Choroid plexus epithelial cell (primary cell): ENCODE measurements around the gene EVI2A.

Experiments used
- DNase-seq: peaks from one replicate; pipeline ENCODE4 v3.0.0-alpha.2; 2010; ENCODE audit warnings: low read depth
- H3K4me3 ChIP-seq: 2 replicates; pipeline ENCODE4 v1.5.1; 2011; ENCODE audit warnings: low read depth, mild to moderate bottlenecking, control low read depth, low read length, moderate library complexity
- TF ChIP-seq, protein P1 (sequence below): conservative IDR thresholded peaks from 2 replicates; pipeline ENCODE4 v1.5.1; 2011; ENCODE audit warnings: low read depth, mild to moderate bottlenecking, control low read depth, inconsistent platforms, low read length, moderate library complexity

EVI2A gene

DNA sequence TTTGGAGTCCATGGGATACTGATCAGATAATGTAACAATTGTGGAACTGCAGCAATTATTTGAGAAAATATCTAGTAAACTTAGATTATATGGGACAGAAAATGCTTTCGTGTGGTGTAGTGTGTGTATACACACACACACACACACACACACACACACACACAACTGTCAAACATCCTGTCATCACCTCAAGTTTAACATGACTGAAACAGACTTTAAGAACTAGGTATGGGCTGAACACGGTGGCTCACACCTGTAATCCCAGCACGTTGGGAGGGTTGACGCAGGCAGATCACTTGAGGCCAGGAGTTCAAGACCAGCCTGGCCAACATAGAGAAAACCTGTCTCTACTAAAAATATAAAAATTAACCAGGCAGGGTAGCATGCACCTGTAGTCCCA, 544 bp upstream of the EVI2A start:
- TF ChIP-seq, protein P1, sequence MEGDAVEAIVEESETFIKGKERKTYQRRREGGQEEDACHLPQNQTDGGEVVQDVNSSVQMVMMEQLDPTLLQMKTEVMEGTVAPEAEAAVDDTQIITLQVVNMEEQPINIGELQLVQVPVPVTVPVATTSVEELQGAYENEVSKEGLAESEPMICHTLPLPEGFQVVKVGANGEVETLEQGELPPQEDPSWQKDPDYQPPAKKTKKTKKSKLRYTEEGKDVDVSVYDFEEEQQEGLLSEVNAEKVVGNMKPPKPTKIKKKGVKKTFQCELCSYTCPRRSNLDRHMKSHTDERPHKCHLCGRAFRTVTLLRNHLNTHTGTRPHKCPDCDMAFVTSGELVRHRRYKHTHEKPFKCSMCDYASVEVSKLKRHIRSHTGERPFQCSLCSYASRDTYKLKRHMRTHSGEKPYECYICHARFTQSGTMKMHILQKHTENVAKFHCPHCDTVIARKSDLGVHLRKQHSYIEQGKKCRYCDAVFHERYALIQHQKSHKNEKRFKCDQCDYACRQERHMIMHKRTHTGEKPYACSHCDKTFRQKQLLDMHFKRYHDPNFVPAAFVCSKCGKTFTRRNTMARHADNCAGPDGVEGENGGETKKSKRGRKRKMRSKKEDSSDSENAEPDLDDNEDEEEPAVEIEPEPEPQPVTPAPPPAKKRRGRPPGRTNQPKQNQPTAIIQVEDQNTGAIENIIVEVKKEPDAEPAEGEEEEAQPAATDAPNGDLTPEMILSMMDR = no peak
- no peak for DNase-seq
- H3K4me3 ChIP-seq = no peak overlapping the region

DNA sequence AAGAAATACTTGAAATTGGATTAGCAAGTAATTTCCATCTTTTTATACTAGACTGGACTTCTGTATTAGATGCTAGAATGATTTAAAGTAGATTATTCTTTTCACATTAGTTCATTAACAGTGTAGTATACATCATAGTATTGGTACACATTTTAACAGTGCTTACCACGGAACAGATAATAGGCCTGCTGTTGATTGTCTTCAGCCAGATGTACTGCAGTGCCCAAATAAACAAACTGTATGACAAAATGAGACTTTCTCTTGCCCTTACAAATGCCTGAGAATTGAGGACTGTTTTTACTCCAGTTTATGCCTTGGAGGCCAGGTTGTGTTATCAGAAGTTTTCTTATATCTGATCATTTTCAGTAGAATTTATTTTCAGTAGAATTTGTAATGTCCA, 631 bp downstream of the EVI2A start:
- peak overlapping the region; percentile 9 for H3K4me3 ChIP-seq
- peak; percentile 50 for DNase-seq
- TF ChIP-seq, protein P1 = no peak

DNA sequence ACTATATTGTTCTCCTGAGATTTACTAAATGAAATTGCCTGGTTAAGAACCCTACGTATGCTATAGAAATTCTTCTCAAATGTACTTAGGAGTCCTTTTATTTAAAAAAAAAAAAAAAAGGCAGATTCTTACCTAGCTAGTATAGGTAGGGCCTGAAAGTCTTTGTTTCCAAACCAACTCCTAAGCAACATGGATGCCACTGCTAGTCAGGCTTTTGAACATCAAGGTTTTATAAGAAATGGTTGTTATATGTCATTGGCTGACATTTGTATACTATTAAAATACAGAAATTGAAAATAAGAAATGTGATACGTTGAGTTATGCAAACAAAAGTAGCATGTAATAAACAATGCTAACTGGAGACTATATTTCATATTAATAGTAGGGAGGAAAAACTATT, 1.2 kb downstream of the EVI2A start:
- no peak for DNase-seq
- H3K4me3 ChIP-seq = no peak overlapping the region
- TF ChIP-seq, protein P1 = no peak

DNA sequence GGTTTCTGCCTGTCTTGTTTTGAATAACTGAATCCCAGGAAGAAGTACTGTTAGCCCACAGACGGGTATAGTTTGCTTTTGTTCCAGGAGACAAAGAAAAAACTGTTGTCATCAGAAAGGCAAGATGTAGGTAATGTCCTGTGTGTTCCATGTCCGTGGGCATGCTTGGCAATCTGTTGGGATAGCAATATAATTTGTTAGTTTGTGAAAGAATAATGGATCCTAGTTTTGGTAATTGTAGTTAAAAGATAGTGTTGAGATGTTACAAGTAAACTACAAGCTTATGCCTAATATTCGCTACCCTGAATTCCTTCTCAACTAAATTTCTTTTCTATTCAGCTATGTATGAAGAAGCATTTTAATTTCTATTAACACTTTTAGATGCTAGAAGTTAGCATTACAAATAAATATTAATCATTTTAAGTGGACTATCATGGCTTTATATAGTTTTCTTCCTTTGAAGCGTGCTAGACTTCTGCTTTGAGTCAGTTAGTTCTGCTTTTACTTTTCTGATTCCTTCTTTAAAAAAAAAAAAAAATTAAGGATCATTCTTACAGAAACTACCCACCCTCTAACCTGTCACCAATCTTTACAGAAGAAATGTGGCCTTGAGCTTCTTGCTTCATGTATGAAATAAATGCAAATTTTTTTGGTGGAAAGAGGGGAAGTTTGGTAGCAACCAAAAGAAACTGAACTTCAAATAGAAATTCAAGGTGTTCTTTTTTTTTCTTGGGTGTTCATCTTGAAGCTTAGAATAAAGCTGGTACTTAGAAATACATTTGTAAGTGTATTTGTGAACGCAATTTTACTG, 2.4 kb downstream of the EVI2A start:
- TF ChIP-seq, protein P1 = no peak
- no peak for DNase-seq
- H3K4me3 ChIP-seq = no peak overlapping the region

DNA sequence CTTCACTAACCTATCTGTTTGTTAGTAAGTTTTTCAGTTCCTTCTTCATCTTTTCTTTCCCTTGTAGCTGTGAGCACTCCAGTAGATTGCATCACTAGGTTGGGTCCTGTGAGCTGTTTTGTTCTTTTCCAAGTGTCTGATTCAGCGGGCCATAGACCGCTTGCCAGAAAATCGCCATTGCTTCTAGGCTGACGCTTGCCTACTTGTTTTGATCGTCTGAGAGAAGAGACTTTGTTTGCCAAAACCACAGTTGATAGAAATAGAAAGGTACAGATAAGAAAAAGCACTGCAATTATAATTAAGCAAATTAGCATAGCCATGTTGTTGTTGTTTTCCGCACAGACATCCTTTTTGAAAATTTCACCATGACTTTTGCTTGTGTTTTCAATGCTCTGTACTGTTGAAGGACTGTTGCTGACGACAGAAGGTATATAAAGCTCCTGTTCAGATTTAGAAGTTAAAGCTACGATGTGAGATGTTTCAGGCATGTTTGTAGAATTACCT, 3.1 kb downstream of the EVI2A start:
- H3K4me3 ChIP-seq = no peak overlapping the region
- TF ChIP-seq, protein P1 = no peak
- peak; percentile 93 for DNase-seq

DNA sequence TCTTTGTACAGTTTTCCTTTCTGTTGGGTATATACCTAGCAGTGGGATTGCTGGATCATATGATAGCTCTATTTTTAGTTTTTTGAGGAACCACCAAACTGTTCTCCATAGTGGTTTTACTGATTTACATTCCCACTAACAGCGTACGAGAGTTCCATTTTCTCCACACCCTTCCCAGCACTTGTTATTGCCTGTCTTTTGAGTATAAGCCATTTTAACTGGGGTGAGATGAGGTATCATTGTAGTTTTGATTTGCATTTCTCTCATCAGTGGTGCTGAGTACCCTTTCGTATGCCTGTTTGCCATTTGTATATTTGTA, 6.7 kb downstream of the EVI2A start:
- no peak for DNase-seq
- H3K4me3 ChIP-seq = no peak overlapping the region
- TF ChIP-seq, protein P1 = no peak
